ENCODE measurements around the gene KDM4B.
A peak's percentile ranks its signal among the peaks of the same experiment; 100 is the strongest.

KDM4B gene

GRCh38 chr19:5123646-5124045 lies 154.7 kb downstream of the KDM4B start:
- CTCF ChIA-PET: no interaction called here
- no peak for DNase-seq (ENCODE audit: extremely low spot score)
- POLR2A ChIA-PET: no interaction called here
- no peak for TF ChIP-seq CTCF (IDR thresholded peaks at IDR 0.05; ENCODE audit: control extremely low read depth, extremely low read depth, low read depth, missing control alignments)

GRCh38 chr19:5124111-5124855 lies 155.4 kb downstream of the KDM4B start:
- DNase-seq (ENCODE audit: extremely low spot score): no peak
- ChIA-PET CTCF (no interaction called here), POLR2A (no interaction called here)
- no peak for TF ChIP-seq CTCF (IDR thresholded peaks at IDR 0.05; ENCODE audit: control extremely low read depth, extremely low read depth, low read depth, missing control alignments)

GRCh38 chr19:5125376-5125775 lies 156.5 kb downstream of the KDM4B start:
- ChIA-PET POLR2A (no interaction called here), CTCF (no interaction called here)
- no peak for DNase-seq (ENCODE audit: extremely low spot score)
- no peak for TF ChIP-seq CTCF (IDR thresholded peaks at IDR 0.05; ENCODE audit: control extremely low read depth, extremely low read depth, low read depth, missing control alignments)

GRCh38 chr19:5125797-5126497 lies 157.0 kb downstream of the KDM4B start:
- POLR2A ChIA-PET: no interaction called here
- TF ChIP-seq CTCF (IDR thresholded peaks at IDR 0.05; ENCODE audit: control extremely low read depth, extremely low read depth, low read depth, missing control alignments): no peak
- no peak for DNase-seq (ENCODE audit: extremely low spot score)
- CTCF ChIA-PET: no interaction called here

- POLR2A ChIA-PET: no interaction called here
- TF ChIP-seq CTCF (IDR thresholded peaks at IDR 0.05; ENCODE audit: control extremely low read depth, extremely low read depth, low read depth, missing control alignments): no peak
- CTCF ChIA-PET: no interaction called here
- DNase-seq (ENCODE audit: extremely low spot score): peak; percentile 77
These were observed 157.7 kb downstream of the KDM4B start for GRCh38 chr19:5126498-5127223.

- CTCF ChIA-PET: interaction anchor here (0.8 to 2.2 kb wide), 4 partner anchors 10 to 229 kb away, joined by 3 to 6 read pairs (median 4); no protein-coding TSS in a partner anchor
- POLR2A ChIA-PET: interaction anchor here (0.6 kb wide), 1 partner anchor 29 kb away, joined by 3 read pairs; no protein-coding TSS in a partner anchor
- TF ChIP-seq CTCF (IDR thresholded peaks at IDR 0.05; ENCODE audit: control extremely low read depth, extremely low read depth, low read depth, missing control alignments): no peak
- no peak for DNase-seq (ENCODE audit: extremely low spot score)
These were observed 158.8 kb downstream of the KDM4B start for GRCh38 chr19:5127717-5128116.
